ENCODE data around the gene ZFP36L2.

The ZFP36L2 gene

GRCh38 chr2:43221124-43221762 lies 5.2 kb downstream of the ZFP36L2 start:
- peak overlapping the region; percentile 82 for H3K4me3 ChIP-seq (ENCODE audit: low read depth, low read length)
- peak; percentile 55 for DNase-seq
- no peaks in the 10 kb centered on the region for H3K27me3 ChIP-seq (replicated peaks)
- H3K27ac ChIP-seq = peak overlapping the region; percentile 72
- no peak for TF ChIP-seq CTCF (IDR thresholded peaks at IDR 0.05; ENCODE audit: low read depth, low read length, missing control alignments)
- in situ Hi-C loops (cut with HindIII; ENCODE audit: low pct_ligation_motif_present, low sequenced_read_pairs) = no loop called here
- peaks cover 18% of the 10 kb centered on the region for H3K36me3 ChIP-seq (replicated peaks)

GRCh38 chr2:43220760-43221123 lies 5.7 kb downstream of the ZFP36L2 start:
- H3K4me3 ChIP-seq (ENCODE audit: low read depth, low read length) = peak overlapping the region; percentile 82
- peak overlapping the region; percentile 72 for H3K27ac ChIP-seq
- H3K36me3 ChIP-seq (replicated peaks) = peaks cover 18% of the 10 kb centered on the region
- no peaks in the 10 kb centered on the region for H3K27me3 ChIP-seq (replicated peaks)
- DNase-seq = no peak
- TF ChIP-seq CTCF (IDR thresholded peaks at IDR 0.05; ENCODE audit: low read depth, low read length, missing control alignments) = no peak
- in situ Hi-C loops (cut with HindIII; ENCODE audit: low pct_ligation_motif_present, low sequenced_read_pairs) = no loop called here

- no peak for TF ChIP-seq CTCF (IDR thresholded peaks at IDR 0.05; ENCODE audit: low read depth, low read length, missing control alignments)
- in situ Hi-C loops (cut with HindIII; ENCODE audit: low pct_ligation_motif_present, low sequenced_read_pairs) = no loop called here
Measured at GRCh38 chr2:43220229-43220751, 6.1 kb downstream of the ZFP36L2 start.

GRCh38 chr2:43219383-43220228 lies 6.8 kb downstream of the ZFP36L2 start:
- TF ChIP-seq CTCF (IDR thresholded peaks at IDR 0.05; ENCODE audit: low read depth, low read length, missing control alignments) = no peak
- Histone ChIP-seq H3K36me3 (replicated peaks) (peaks cover 11% of the 10 kb centered on the region), H3K27me3 (replicated peaks) (no peaks in the 10 kb centered on the region), H3K4me3 (ENCODE audit: low read depth, low read length) (peak overlapping the region; percentile 53), H3K27ac (peak overlapping the region; percentile 72)
- DNase-seq = peak; percentile 65
- in situ Hi-C loops (cut with HindIII; ENCODE audit: low pct_ligation_motif_present, low sequenced_read_pairs) = no loop called here

More at GRCh38 chr2:43220229-43220751, 6.1 kb downstream of the ZFP36L2 start:
- Histone ChIP-seq H3K36me3 (replicated peaks) (peaks cover 18% of the 10 kb centered on the region), H3K27ac (peak overlapping the region; percentile 72), H3K4me3 (ENCODE audit: low read depth, low read length) (peak overlapping the region; percentile 82), H3K27me3 (replicated peaks) (no peaks in the 10 kb centered on the region)
- peak; percentile 7 for DNase-seq

GRCh38 chr2:43218702-43219382 lies 7.6 kb downstream of the ZFP36L2 start:
- in situ Hi-C loops (cut with HindIII; ENCODE audit: low pct_ligation_motif_present, low sequenced_read_pairs) = no loop called here
- H3K36me3 ChIP-seq (replicated peaks) = peaks cover 5% of the 10 kb centered on the region
- H3K4me3 ChIP-seq (ENCODE audit: low read depth, low read length) = peak overlapping the region; percentile 53
- peak overlapping the region; percentile 30 for H3K27ac ChIP-seq
- TF ChIP-seq CTCF (IDR thresholded peaks at IDR 0.05; ENCODE audit: low read depth, low read length, missing control alignments) = no peak
- no peaks in the 10 kb centered on the region for H3K27me3 ChIP-seq (replicated peaks)
- DNase-seq = peak; percentile 4
